ENCODE data around the gene PCNX4.

The PCNX4 gene

DNA sequence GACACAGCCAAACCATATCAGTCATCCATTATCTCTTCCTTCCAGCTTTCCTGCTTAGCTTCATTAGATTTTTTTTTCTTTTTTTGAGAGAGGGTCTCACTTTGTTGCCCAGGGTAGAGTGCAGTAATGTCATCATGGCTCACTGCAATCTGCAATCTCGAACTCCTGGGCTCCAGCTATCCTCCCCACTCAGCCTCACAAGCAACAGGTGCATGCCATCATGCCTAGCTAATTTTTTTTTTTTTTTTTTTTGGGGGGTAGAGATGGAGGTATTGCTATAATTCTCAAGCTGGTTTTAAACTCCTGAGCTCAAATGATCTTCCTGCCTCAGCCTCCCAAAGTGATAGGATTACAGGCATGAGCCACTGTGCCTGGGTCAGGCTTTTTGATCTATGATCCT lies 119.0 kb downstream of the PCNX4 start:
- DNase-seq = no peak

DNA sequence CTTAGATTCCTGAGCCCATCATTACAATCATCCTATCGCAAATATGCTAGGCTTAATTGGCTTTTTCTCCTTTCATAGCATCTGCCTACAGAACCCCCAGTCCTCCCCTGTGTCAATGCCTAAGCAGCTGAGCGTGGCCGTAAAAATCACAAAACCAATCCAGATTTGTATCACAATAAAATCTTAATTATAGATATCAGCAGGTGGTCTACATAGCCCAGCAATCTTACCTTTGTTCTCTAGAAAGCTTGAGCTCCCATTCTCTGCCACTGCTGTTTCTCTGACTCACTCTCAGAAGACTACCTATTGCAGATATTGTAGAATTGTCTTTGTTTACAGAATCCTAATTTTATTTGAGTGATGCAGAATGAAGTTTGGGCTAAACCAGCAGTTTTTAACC lies 119.4 kb downstream of the PCNX4 start:
- no peak for DNase-seq

DNA sequence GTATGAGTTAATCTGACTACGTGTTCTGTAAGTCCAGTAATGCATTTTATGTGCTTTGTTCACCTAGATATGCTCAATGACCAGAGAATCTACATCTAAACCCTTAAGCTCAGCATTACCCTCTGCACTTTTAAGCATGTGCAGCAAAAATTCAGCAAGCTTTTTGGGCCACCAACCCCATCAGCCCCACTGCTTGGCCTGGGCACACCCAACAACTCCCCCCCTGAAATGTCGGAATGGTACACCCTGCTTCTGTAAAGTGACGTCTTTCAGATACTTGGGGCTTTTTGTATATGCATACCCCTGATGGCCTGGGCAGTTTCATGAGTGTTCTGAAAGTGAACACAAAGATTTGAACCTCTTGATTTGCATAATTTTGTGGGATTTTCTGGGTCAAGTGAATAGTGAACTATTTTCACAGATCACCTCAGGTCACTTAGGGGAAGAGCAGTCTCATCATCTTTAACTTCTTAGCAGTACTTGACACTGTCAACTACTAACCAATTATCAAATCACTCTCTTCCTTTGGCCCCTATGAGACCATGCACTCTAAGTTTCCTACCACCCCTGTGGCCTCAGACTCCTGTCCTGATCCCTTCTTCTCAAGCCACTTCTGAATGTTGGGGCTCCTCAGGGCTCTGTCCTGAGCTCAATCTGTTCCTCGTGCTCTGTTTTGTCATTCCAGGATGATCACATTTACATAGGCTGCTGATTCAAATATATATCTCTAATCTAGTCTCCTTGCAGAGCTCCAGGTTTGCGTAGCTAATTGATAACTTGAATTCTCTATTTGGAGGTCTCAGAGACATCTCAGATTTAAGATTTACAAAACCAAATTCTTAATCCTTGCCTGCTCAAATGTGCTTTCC lies 121.0 kb downstream of the PCNX4 start:
- no peak for DNase-seq

GRCh38 chr14:60214003-60214402 lies 122.3 kb downstream of the PCNX4 start:
- no peak for DNase-seq

DNA sequence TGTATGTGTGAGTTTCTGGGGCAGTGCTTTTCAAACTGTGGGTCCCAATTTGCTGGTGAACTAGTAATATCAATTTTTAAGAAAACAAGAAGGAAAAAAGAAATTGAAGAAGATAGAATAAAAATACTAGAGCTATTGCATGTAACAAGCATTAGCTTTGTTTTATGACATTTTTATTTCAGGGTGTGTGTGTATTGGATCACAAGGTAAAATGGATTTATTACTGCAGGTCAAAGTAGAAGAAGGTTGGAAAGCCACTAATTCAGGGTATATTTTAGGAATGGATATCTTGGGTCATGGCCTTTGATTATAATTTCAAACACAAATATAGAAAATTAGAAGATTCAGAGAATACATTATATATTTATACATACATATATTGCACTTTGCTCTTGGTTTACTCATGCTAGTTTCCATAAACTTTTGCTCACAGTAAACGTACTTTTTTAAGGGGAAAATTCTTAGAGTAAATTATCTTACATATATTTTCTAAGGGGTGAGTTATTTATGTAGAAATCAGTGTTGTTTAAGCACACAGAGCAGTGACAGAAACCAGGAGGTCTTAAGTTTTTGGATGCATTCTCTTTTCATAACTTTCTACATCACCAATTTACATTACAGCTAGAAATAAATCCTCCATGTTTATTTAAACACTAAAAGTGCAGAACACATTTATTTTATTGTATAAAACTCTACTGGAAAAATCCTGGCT lies 122.8 kb downstream of the PCNX4 start:
- no peak for DNase-seq

DNA sequence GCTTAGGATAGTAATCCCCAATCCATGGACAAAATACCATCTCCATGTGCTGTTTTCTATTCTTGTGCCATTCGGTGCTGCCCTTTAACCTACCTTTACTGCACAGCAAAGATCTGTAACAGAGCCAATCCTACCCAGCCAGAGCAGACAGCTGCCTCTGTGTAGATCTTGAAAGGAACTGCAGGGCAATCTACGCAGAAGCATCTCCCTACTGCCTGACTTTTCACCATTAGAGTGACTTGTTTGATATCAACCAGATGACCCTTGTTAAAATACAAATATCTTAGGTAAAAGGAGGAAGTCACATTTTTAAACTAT lies 123.4 kb downstream of the PCNX4 start:
- no peak for DNase-seq

GRCh38 chr14:60215520-60216420 lies 124.0 kb downstream of the PCNX4 start:
- DNase-seq = no peak

GRCh38 chr14:60217713-60218112 lies 126.0 kb downstream of the PCNX4 start:
- no peak for DNase-seq

Measured in NCI-H2171 treated with DMSO at 0.1 percent for 48 hours (cell line).